H1 (cell line): ENCODE measurements around the gene REC8. TPM values are rescaled to one million over a fixed set of nuclear protein-coding genes. Genes with fewer than 3 reads are reported as not detected.

ENCODE experiments used
- ATF2 ChIP-seq: IDR thresholded peaks from 2 replicates; pipeline ENCODE4 v1.6.1; 2012; ENCODE audit warnings: low read length, inconsistent platforms
- CBX8 ChIP-seq: fragments of 300-800, 300-1000 bp; sonication (generic); IDR thresholded peaks from 2 replicates; pipeline ENCODE4 v1.7.1; 2016; ENCODE audit warnings: low read depth, low read length, borderline replicate concordance
- EZH2 ChIP-seq: fragments of 200-600 bp; sonication (generic); IDR thresholded peaks from 2 replicates; pipeline ENCODE4 v1.7.1; 2012; ENCODE audit warnings: low read depth, mild to moderate bottlenecking, moderate library complexity, low read length, inconsistent platforms; ENCODE audit not compliant: severe bottlenecking
- FOSL1 ChIP-seq: IDR thresholded peaks from 2 replicates; pipeline ENCODE4 v1.6.1; 2011; ENCODE audit warnings: mild to moderate bottlenecking, low read depth, low read length, moderate library complexity; ENCODE audit not compliant: insufficient read depth
- GTF2F1 ChIP-seq: IDR thresholded peaks from 2 replicates; pipeline ENCODE4 v1.6.1; 2012; ENCODE audit warnings: low read depth, low read length, improper control_type of control experiment, borderline replicate concordance
- SIN3A ChIP-seq, 2 experiments: IDR thresholded peaks in 1 of 2; conservative IDR thresholded peaks in 1 of 2; 2 replicates each; pipeline ENCODE4 v1.6.1; 2011 to 2012; ENCODE audit warnings: low read length in 2 of 2, improper control_type of control experiment in 1 of 2, low read depth in 1 of 2, mild to moderate bottlenecking in 1 of 2
- SP1 ChIP-seq: IDR thresholded peaks from 2 replicates; pipeline ENCODE4 v1.6.1; 2011; ENCODE audit warnings: low read depth, low read length
- SP4 ChIP-seq: IDR thresholded peaks from 2 replicates; pipeline ENCODE4 v1.6.1; 2012; ENCODE audit warnings: low read length, inconsistent platforms
- ZNF274 ChIP-seq: IDR thresholded peaks from 2 replicates; pipeline ENCODE4 v1.7.0; 2012; ENCODE audit warnings: low read length, borderline replicate concordance; ENCODE audit errors: extremely low read depth
- polyA plus RNA-seq, 7 experiments: library from polyadenylated mRNA; depleted of rRNA in 3 of 7; stranded (reverse) in 5 of 7; unstranded in 2 of 7; fragments of >200 nt in 5 of 7; fragments of 200-250 nt in 2 of 7; gene quantifications; 1 replicate in 5 of 7; 2 replicates in 1 of 7; 4 replicates in 1 of 7; pipeline versions ENCODE4 v1.2.1 to v1.2.3, GENCODE V29; 2011 to 2013; ENCODE audit warnings: missing spikeins in 2 of 7, mixed read lengths in 2 of 7
- total RNA-seq: library from RNA; stranded (reverse); fragmentation: NEBNext Ultra II Directional; extraction: Animal tissue kit (Norgen Biotek cat#: 25700); gene quantifications from 2 replicates; pipeline ENCODE4 v1.2.1, GENCODE V29; 2021

Gene REC8
- total and polyA plus RNA-seq, 2 of the 8 experiments (the other 6 are each of a cell fraction or from before 2014, with no cell fraction given) = 9.8 to 28.5 TPM

GRCh38 chr14:24219080-24219479 is 47.2 kb downstream of the REC8 start (continued):
- no peak for TF ChIP-seq ATF2
- TF ChIP-seq FOSL1 = no peak
- TF ChIP-seq GTF2F1 = no peak
- no peak for TF ChIP-seq ZNF274
- no peak for TF ChIP-seq SP1
- no peak for TF ChIP-seq EZH2
- no peak for TF ChIP-seq SP4
- no peak for TF ChIP-seq CBX8
- TF ChIP-seq SIN3A (conservative IDR thresholded peaks at IDR 0.05 in 1 of 2, IDR thresholded peaks at IDR 0.05 in 1 of 2; ENCODE audit: low read depth in 1 of 2, low read length in 2 of 2) = no peak
